DMS 273 (cell line): ENCODE measurements around the gene WDR64.

Source experiments
- DNase-seq: peaks from one replicate; lab custom pipeline; 2025; ENCODE audit not compliant: unreplicated experiment; lab: John Stamatoyannopoulos, UW

The WDR64 gene

GRCh38 chr1:241834733-241835377 lies 182.8 kb downstream of the WDR64 start:
- peak; percentile 60 for DNase-seq

GRCh38 chr1:241836941-241837340 lies 184.9 kb downstream of the WDR64 start:
- no peak for DNase-seq

GRCh38 chr1:241837416-241837815 lies 185.3 kb downstream of the WDR64 start:
- DNase-seq: no peak

- no peak for DNase-seq
Measured at GRCh38 chr1:241837901-241838300, 185.8 kb downstream of the WDR64 start.

GRCh38 chr1:241838897-241839296 lies 186.8 kb downstream of the WDR64 start:
- DNase-seq: no peak

GRCh38 chr1:241839369-241839979 lies 187.4 kb downstream of the WDR64 start:
- no peak for DNase-seq

GRCh38 chr1:241840164-241840563 lies 188.1 kb downstream of the WDR64 start:
- DNase-seq: no peak

GRCh38 chr1:241841691-241842090 lies 189.6 kb downstream of the WDR64 start:
- DNase-seq: no peak

- DNase-seq: no peak
Measured at GRCh38 chr1:241842565-241842964, 190.5 kb downstream of the WDR64 start.

- DNase-seq: no peak
Measured at GRCh38 chr1:241844593-241844992, 192.5 kb downstream of the WDR64 start.

- DNase-seq: no peak
Measured at GRCh38 chr1:241846375-241846774, 194.3 kb downstream of the WDR64 start.

GRCh38 chr1:241846862-241847539 lies 194.9 kb downstream of the WDR64 start:
- DNase-seq: no peak

- DNase-seq: no peak
Measured at GRCh38 chr1:241847540-241847795, 195.4 kb downstream of the WDR64 start.

- DNase-seq: peak; percentile 97
Measured at GRCh38 chr1:241847796-241848685, 196.0 kb downstream of the WDR64 start, which contains the start of gene EXO1. Gene EXO1, plus strand, starts transcription at chr1:241848204. Its CDS starts 2,222 bp downstream, at chr1:241850426.

GRCh38 chr1:241848686-241849344 lies 196.7 kb downstream of the WDR64 start:
- DNase-seq: peak; percentile 20

GRCh38 chr1:241849345-241849695 lies 197.2 kb downstream of the WDR64 start:
- no peak for DNase-seq
